NCI-H82 (cell line): ENCODE data around the gene TPRG1.

Experiments
- DNase-seq: peaks from one replicate; lab custom pipeline; 2025; lab: John Stamatoyannopoulos, UW

Gene TPRG1

DNA sequence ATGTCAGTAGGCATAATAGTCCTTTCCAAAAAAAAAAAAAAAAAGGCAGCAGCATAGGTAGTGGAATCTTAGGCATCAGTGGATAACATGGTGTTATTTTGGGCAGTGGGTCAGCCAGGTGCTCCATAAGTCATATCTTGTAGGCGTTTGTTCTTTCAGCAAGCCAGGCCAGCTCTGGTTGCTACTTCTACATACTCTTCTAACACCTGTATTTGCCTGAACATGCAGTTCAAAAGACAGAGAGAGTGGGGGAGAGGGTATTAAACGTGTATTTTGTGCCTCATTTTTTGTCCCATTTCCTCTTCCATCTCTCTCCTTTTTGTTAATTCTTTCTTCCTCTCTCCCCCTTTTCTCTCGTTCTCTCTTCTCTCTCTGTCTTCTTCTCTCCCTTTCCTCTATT lies 110.4 kb downstream of the TPRG1 start:
- DNase-seq: no peak

DNA sequence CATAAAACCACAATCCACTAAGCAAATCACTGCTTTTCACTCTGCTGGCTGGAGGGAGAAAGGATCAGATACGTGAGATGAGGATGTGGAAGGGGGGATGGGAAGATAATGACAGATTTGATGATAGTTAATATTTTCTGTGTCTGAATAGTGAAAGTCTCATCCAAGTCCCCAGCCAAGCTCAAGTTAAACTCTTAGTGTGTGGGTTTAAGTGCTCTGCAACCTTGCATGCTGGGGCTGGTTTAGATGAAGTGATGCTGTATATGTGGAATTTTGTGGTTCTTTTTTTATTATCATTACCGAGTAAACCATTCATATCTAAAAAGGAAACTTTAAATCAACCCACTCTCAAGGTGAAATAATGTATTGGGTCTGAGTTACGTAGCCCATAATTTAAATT lies 111.0 kb downstream of the TPRG1 start:
- no peak for DNase-seq

GRCh38 chr3:189286188-189286587 lies 114.4 kb downstream of the TPRG1 start:
- no peak for DNase-seq

GRCh38 chr3:189286916-189287315 lies 115.1 kb downstream of the TPRG1 start:
- DNase-seq: no peak

DNA sequence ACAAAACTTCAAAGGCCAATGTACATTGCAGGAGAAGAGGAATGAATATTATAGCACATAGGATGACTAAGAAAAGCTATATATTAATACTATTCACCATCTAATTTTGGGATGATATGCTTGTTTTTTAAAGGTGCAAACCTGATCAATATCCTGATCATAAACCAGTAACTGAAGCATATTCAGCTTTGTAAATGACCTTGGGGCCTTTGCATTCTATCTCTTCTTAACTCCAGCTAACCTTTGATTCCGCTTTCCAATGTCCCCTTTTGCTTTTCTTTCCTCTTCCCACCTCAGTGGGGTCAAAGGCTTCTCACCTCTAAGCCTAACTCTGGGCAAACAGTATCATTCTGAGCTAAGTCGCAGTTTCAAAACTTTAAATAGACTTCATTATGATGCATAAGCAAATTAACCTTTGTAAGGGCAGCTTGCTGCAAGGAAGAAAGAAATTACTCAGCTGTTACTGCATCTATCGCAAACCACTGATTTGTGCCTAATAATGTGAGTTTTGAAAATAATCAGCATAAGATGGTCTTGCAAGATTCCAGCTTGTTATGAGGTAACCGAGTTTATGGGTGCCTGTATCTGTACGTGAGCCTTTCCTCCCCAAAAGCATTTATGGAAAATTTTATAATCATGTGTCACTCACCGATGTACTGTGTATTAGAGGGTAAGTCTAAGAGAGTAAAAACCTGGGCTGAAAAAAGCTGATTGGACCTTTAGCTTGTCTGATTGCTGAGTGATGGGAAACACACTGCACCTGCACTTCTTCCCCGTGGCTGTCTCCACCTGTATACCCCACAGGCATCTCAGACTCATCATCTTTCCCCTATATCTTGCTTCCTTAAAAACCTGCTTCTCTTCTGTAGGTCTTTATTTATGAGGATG lies 116.8 kb downstream of the TPRG1 start:
- DNase-seq: no peak

- DNase-seq: no peak
Measured at GRCh38 chr3:189289251-189289650, 117.5 kb downstream of the TPRG1 start.

DNA sequence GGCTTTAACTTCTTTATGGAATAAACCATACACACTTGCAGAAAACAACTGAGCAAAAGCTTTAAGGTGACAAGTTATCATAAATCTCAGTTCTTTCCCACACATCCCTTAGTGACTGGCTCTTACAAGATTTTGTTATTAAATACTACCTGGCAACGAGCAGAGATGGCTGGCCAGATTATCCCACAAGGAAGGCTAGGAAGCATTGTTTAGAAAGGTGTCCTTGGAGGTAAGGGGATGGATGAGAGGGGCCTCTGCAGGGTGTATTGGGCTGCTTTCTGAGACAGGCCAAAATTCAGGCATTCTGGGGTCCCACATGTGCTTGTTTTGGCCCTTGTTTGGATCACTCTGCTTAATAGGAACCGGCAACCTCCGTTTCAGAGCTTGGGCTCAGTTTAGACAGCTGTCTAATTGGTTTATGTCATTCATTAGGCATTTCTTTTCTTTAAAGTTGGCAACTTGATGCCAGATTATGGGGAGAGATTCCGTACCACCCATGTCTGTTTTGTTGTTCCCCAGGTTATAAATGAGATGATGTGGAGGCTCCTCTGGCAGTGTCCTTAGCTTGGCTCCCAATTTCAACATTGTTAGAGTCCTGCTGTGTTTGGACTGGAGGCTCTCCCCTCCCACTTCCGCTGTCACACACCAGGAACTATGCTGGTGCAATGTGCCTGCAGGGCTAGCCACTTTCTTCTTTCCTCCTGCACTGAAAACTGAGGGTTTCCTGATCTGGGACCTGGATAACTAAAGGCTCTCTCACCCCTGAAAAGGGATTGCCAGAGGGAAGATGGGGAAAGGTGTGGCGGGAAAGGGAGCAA lies 121.1 kb downstream of the TPRG1 start:
- DNase-seq: peak; percentile 89

DNA sequence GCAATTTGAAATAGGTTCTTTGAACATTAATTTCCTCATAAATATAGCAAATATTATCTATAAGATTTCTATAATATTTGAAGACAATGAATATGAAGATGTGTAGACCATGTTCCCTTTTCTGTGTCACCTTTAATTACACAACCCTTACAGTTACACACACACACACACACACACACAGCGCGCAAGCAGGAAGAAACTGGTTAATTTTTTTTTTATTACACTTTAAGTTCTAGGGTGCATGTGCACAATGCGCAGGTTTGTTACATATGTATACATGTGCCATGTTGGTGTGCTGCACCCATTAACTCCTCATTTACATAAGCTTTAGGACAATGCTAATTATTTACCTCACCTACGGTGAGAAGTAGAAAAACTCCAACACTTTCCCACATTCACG lies 122.9 kb downstream of the TPRG1 start:
- DNase-seq: no peak

DNA sequence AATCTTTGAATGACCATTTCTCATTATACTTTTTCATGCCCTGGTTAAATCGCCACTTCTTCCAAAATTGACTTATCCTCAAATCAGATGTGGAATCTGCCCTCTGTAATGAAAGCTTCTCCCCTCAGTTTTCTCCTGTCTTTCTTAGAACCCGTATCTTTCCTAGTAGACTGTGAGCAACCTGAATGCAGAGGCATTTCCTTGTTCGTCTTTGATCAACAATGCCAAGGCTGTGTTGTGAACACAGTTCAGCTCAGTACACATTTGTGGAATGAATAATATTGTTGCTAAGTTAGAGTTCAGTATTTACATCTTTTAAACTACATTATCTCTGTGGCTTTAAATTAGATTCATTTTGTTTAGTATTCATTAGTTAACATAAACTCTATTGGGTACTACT lies 123.3 kb downstream of the TPRG1 start:
- no peak for DNase-seq

GRCh38 chr3:189297932-189298331 lies 126.2 kb downstream of the TPRG1 start:
- no peak for DNase-seq

- no peak for DNase-seq
Measured at GRCh38 chr3:189298469-189299375, 127.0 kb downstream of the TPRG1 start.

DNA sequence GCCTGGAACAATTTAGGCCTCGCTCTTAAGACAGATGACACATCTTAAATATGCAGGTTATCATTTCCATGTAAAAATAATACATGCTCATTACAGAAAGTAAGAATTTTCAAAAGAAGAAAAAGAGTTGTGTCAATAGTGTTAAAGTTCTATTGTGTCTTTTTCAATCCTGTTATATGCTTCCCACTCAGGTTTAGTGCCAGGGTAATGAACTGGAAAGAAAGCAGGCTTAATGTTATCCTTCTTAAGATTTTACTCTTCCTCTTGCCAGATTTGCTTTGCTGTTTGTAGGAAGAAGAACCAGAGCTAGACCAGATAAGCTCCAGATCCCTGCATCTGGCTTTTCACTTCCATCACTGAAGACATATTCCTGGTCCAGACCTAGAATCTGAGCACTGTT lies 128.6 kb downstream of the TPRG1 start:
- DNase-seq: peak; percentile 60

GRCh38 chr3:189301479-189301878 lies 129.7 kb downstream of the TPRG1 start:
- DNase-seq: no peak

- DNase-seq: no peak
Measured at GRCh38 chr3:189303584-189303983, 131.8 kb downstream of the TPRG1 start.

- DNase-seq: no peak
Measured at GRCh38 chr3:189304465-189305351, 132.9 kb downstream of the TPRG1 start.

DNA sequence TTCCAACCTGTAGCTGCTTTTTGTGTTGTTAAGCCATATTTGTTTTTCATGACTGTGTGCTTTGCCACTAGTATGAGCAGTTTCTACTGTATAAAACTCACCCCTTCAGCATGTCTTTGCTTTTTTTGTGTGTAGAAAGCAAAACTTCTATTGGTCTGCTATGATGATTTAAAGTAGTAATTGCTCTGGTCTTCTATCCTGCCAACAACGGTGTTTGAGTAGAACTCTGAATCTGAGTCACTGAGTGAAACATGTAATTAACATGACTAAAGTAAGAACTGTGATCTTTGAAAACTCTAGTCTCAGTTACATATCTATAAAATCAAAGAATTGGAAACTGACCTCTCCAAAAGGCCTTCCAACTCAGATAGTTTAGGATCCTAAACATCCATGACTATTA lies 133.6 kb downstream of the TPRG1 start:
- DNase-seq: no peak

GRCh38 chr3:189307963-189308362 lies 136.2 kb downstream of the TPRG1 start:
- DNase-seq: no peak

DNA sequence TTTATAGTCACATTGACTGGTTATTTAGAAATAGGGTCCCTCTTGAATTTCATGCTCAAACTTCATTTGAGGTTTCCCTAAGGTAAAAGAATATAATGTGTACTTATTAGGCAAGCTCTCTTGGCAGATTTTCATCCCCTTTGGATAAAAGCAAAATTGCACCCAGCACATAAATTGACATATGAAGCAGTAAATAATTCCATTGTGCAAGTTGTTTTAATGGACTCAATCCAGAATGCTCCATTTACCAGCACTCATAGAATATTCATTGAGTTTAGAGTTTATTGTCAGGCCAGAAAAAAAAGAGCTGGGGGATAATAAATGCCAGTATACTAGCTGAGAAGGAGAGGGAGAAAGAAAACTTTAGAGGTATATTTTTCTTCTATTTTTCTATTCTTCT lies 136.8 kb downstream of the TPRG1 start:
- no peak for DNase-seq

DNA sequence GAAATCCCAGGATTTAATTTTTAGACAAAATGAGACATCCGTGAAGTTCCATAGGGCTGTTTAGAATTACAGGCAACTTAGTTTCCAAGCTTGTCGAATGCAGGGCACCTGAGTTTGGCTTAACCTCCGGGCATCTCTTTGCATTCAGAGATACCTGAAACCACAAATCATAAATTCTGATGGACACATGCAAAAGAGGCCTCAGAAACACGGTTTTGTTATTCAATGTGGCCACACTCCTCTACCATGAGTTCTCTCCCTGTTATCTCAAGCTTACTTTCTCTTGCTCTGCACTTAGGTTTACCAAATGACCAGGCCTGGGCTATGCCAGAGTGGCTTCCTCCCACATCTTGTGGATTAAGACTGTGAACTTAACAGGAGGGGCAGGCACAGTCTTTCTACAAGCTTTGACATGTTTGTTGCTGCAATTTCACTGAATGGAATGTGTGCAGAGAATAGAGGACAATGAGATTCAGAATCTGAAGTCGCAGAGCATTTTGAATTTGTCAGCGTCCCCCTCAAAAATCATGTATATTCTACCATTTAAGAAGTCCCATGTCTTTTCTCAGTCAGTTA lies 137.7 kb downstream of the TPRG1 start:
- no peak for DNase-seq

- no peak for DNase-seq
Measured at GRCh38 chr3:189311521-189311920, 139.8 kb downstream of the TPRG1 start.

DNA sequence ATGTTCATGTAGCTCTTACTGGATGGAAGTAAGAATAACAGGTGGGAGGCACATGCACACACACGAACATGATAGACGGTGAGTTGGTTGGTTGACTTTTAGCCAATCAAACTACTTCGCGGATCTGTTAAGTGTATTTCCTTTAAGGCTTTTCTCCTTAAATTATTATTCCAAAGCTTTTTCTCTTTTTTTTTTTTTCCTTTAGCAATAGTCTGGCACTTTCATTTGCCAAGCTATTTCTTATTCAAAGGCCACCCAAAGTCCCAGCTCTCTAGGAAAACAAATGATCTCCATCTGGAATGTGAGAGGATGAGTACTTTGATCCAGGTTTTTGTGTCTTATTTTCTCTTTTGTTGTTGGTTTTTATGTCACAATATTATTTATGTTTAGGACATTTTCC lies 141.1 kb downstream of the TPRG1 start:
- DNase-seq: no peak
